DMS 273 (cell line): Measurements from ENCODE around the gene TTN.

ENCODE experiments used
- DNase-seq: peaks from one replicate; lab custom pipeline; 2025; ENCODE audit not compliant: unreplicated experiment; lab: John Stamatoyannopoulos, UW

TTN gene

DNA sequence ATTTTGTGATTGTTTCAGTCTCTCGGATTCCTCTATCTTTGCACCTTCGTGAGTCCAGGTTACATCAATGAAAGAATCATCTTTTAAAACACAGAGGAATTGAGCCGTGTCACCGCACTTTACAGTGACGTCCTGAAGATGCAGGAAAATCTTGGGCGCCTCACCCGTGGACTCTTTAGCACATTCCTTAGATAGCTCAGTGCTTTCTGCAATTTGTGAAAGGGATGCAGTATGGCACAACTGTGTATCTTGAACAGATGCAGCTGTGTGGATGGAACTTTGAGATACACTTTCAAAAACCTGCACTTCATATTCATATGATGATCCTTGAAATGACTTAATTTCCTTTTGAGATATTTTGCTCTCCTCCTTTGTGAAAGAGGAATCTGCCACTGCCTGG lies 50.9 kb downstream of the TTN start:
- no peak for DNase-seq

- no peak for DNase-seq
Observed at GRCh38 chr2:178747767-178748166, 59.5 kb downstream of the TTN start.

DNA sequence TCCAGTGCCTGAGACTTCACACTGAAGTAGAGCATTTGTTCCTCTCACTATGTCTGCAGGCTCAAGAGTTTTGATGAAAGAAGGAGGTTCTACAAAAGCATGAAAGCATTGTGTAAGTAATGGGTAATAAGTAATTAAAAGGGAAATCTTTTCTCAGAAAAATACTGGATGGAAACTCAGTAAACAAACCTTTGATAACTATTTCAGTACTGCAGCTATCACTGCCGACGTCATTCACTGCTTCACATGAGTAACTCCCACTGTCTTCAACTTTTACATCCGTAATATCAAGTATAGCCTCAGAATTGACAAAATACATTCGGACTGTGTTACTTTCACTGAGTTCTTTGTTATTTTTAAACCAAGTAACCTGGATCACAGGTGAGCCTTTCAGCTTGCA lies 72.7 kb downstream of the TTN start:
- no peak for DNase-seq

DNA sequence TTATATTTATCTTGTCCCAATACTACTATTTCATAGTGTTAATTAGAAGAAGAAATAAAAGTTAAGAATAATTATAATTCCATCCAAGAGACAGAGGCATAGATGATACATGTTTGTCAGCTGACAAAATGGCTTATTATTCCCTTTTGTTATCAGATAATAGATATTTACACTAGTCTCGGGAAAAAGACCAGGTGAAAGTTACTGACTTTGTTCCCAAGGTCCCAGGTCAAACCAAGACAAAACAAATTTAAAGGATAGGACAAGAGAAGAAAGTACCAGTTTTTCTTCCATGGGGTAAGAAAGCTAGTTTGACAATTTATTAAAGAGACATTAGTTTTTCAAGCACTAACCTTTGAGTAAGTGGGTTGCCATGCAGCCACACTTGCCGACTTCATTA lies 73.2 kb downstream of the TTN start:
- no peak for DNase-seq

DNA sequence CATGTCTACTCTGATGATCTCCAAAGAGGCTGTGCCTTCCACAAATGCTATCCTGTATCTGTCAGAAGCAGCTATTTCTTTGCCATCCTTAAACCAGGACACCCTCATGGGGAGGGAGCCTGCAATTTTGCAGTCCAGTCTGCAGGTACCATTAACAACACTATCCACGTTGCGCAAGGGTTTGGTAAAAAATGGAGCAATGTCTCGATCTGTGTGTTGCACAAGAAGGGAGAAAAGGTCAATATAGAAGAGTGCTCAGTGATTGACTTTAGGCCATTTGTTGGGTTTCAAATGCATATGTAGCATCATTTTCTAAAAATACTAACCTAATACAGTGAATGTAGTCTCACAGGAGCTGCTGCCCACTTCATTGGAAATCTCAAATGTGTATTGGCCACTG lies 74.3 kb downstream of the TTN start:
- DNase-seq: no peak

- DNase-seq: no peak
Observed at GRCh38 chr2:178731300-178731699, 75.9 kb downstream of the TTN start.

GRCh38 chr2:178730049-178730448 lies 77.2 kb downstream of the TTN start:
- no peak for DNase-seq

DNA sequence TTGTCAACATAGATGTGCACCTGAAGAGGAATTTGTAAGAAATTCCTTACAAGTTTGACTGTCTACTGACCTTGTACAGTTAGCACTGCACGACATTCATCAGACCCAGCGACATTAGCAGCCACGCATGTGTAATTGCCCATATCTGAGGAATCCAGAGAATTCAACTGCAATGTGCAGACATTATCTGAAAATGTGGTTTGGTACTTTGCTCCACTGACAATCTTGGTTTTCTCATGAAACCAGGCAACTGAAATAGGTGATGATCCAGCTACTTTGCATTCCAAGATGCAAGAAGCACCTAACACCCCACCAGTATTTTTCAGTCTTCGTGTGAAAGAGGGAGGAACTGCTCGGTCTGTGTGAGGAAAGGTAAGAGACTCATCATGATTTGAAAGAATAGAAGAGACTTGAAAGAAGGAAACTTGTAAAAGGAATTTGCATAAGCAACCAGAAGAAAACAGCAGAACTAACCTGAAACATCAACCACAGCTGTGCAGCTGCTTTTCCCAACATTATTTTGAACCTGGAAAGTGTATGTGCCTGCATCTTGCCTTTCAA lies 83.4 kb downstream of the TTN start:
- DNase-seq: no peak

DNA sequence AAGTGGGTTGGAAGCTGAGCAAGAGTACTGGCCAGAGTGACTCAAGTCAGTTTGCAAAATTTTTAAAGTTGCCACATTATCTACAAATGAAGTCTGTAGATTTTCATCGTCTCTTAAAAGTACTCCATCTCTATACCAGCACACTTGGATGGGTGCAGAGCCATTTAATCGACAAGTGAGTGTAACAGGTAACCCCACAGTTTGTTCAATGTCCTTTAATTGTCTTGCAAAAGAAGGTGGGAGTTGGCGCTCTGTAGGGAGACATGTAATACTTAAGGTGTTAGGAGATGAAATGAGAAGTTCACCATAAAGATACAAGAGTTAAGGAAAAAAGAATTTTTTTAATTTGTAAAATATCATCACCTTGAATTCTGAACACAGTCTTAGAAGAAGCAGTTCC lies 84.9 kb downstream of the TTN start:
- DNase-seq: no peak

GRCh38 chr2:178718988-178719387 lies 88.2 kb downstream of the TTN start:
- no peak for DNase-seq

DNA sequence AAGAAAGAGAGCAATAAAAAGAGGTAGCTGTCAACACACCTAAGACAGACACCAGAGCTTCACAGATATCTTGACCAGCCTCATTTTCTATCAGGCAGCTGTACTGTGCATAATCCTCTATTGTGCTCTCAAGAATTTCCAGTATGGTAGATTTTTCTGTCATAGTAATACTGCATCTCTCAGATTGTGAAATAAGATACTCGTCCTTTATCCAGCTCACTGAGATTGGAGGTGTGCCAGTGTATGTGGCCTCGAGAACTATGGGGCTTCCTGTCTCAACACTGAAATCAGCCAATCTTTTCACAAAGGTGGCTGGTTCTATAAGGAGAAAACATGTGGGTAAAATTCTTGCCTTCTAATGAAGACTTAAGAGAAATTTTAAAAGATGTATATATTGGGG lies 88.9 kb downstream of the TTN start:
- no peak for DNase-seq

- no peak for DNase-seq
Observed at GRCh38 chr2:178716394-178716793, 90.8 kb downstream of the TTN start.

DNA sequence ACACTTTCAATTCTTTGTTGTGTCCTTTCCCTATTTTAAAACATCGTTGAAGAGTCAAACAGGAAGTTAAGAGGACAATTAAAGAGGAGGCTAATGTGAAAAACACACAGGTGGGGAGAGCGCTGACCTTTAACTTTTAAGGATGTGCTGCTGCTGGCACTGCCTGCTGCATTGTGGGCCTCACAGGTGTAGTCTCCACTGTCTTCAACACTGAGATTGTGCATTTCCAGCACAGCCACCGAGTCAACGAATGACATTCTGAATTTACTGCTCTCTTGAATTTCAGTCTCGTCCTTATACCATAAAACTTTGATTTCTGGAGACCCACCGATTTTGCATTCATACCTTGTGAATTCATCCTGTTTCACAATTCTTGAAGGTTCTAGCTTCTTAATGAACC lies 91.9 kb downstream of the TTN start:
- no peak for DNase-seq

- DNase-seq: no peak
Observed at GRCh38 chr2:178707476-178707875, 99.7 kb downstream of the TTN start.

DNA sequence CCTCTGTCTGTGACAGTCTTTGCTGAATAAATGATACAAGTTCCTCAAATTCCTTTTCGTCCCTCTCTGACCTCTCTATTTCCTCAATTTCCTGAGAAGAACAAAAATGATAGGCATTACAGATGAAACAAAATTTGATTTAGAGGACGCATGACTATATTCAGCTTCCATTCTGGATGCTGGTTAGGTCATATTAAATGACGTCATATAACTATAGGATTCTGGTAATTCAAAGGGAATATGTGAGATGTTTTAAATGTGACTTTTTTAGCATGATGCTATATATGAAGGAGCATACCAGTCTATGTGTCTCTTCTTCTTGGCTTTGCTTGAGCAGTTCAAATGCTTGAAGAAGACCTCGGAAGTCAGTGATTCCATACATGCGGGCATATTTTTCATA lies 102.3 kb downstream of the TTN start:
- DNase-seq: no peak

GRCh38 chr2:178702361-178702760 lies 104.9 kb downstream of the TTN start:
- DNase-seq: no peak

DNA sequence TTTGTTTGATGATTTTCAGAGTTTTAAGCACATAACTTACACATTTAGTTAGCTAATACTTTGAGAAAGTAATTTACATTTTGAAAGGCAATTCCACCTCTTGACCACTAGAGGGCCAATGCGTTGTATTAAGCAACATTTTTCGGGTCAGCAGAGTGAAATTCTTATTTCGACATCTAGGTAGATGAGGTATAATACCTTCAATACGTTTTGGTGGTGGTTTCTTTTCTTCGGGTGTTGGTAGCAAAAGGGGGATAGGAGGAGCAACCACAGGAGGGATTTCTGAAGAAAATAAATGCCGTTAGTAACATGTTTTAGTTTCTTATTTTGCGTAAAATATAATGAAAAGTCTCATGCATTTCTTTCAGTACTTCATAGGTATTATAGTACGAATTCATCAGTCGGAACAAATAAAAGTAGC lies 106.3 kb downstream of the TTN start:
- DNase-seq: peak; percentile 52

- no peak for DNase-seq
Observed at GRCh38 chr2:178700136-178700535, 107.1 kb downstream of the TTN start.

GRCh38 chr2:178692845-178693244 lies 114.4 kb downstream of the TTN start:
- DNase-seq: no peak

- DNase-seq: no peak
Observed at GRCh38 chr2:178689808-178690207, 117.4 kb downstream of the TTN start.

GRCh38 chr2:178683877-178684276 lies 123.3 kb downstream of the TTN start:
- DNase-seq: no peak

- DNase-seq: no peak
Observed at GRCh38 chr2:178681081-178681480, 126.1 kb downstream of the TTN start.

DNA sequence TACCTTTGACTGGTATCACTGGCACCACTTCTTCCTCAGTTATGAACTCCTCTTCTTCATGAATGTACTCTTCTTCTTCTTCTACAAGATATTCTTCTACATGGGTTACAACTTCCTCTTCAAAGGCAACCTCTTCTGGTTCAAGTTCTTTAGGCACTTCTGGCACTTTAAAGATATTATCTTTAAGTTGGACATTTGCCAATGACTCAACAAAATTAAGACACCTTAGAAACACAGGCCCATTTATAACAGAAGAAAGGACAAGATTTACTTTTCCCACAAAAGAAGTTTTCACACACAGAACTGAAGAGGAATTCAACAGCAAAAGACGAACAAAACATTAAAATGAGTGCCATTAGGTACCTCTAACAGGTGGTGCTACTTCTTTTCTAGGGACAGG lies 127.3 kb downstream of the TTN start:
- DNase-seq: no peak

- no peak for DNase-seq
Observed at GRCh38 chr2:178677599-178677998, 129.6 kb downstream of the TTN start.
